ENCODE measurements around the gene COMMD4. TPM values are rescaled to one million over a fixed set of nuclear protein-coding genes. Genes with fewer than 3 reads are reported as not detected.
A peak's percentile ranks its signal among the peaks of the same experiment; 100 is the strongest.
"Not testable (repeated sequence)": the region's sequence is repeated elsewhere in the genome, so short reads cannot be mapped to it uniquely, and the experiment has no call there.

COMMD4 gene
- total RNA-seq, result 10 to 100 TPM; 17.9 to 37.5 (median 28.2) TPM

DNA sequence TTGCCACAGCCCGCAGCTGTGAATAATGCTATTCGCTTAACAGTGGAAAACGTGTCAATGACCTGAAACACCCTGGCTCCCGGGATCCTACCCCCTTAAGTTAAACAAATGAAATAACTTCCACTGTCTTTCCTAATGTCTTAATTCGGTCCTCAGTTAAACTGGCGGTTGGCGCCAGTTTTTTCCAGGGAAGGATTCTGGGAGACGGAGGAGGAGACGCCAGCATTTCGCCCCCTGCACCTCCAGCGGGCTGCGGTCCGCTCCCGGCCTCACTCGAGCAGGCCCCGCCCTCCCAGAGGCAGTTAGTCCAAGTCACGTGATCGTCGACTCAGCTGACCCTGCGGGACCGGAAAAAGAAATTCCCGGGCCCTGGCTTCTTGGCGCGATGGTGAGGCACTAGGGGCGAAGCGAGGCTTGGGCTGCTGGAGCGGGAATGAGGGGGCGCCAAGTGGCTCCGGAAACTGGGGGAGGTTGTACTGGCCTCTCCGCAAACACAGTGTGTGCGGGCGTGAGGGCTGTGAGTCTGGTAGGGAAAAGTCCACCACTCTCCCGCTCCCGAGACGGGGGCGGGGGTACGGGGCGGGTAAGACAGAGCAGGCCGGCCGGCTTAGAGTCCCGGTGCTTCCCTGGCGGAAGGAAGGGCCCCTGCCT lies at the start of gene COMMD4:
COMMD4 (plus strand) TSS at position 359 of the 651 bp plus-strand sequence; CDS start at position 386, 27 bp downstream.
- in situ Hi-C loops (cut with MboI; ENCODE audit: low sequenced_read_pairs in 4 of 4) (no loop called here), intact Hi-C loops (cut with DNase I; ENCODE audit: low total_unique reads) (loop anchor here (1.0 kb wide), 3 partner anchors 12 to 313 kb away; partner anchors contain the start of genes MAN2C1 and PPCDC)
- no peaks in the 10 kb centered on the region for H3K9me3 ChIP-seq
- no peaks in the 10 kb centered on the region for H3K36me3 ChIP-seq
- peak within 1 kb of the TSS; percentile 59 to 81 (median 72) for H3K27ac ChIP-seq
- no peaks in the 10 kb centered on the region for H3K27me3 ChIP-seq
- H3K4me3 ChIP-seq, result peak within 1 kb of the TSS; percentile 74 to 89 (median 86)
- H3K4me1 ChIP-seq, result peaks cover 13 to 18% of the 10 kb centered on the region in 2 donors
- ATAC-seq, result peak; percentile 93 to 97
- peak; percentile 92 to 95 for DNase-seq
- TF ChIP-seq POLR2A (IDR thresholded peaks at IDR 0.05), result no peak
- TF ChIP-seq, protein P1, sequence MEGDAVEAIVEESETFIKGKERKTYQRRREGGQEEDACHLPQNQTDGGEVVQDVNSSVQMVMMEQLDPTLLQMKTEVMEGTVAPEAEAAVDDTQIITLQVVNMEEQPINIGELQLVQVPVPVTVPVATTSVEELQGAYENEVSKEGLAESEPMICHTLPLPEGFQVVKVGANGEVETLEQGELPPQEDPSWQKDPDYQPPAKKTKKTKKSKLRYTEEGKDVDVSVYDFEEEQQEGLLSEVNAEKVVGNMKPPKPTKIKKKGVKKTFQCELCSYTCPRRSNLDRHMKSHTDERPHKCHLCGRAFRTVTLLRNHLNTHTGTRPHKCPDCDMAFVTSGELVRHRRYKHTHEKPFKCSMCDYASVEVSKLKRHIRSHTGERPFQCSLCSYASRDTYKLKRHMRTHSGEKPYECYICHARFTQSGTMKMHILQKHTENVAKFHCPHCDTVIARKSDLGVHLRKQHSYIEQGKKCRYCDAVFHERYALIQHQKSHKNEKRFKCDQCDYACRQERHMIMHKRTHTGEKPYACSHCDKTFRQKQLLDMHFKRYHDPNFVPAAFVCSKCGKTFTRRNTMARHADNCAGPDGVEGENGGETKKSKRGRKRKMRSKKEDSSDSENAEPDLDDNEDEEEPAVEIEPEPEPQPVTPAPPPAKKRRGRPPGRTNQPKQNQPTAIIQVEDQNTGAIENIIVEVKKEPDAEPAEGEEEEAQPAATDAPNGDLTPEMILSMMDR (IDR thresholded peaks at IDR 0.05 in 4 of 5, conservative IDR thresholded peaks at IDR 0.05 in 1 of 5), result peak in 1 of 5 experiments; percentile 41

- H3K27ac ChIP-seq; H3K27me3 ChIP-seq; DNase-seq; in situ Hi-C loops (cut with MboI; ENCODE audit: low sequenced_read_pairs in 4 of 4); H3K4me1 ChIP-seq; H3K9me3 ChIP-seq; ATAC-seq; H3K4me3 ChIP-seq; H3K36me3 ChIP-seq; intact Hi-C loops (cut with DNase I; ENCODE audit: low total_unique reads): not testable (repeated sequence)
Measured at GRCh38 chr15:75293660-75294059, 42.2 kb upstream of the COMMD4 start.

DNA sequence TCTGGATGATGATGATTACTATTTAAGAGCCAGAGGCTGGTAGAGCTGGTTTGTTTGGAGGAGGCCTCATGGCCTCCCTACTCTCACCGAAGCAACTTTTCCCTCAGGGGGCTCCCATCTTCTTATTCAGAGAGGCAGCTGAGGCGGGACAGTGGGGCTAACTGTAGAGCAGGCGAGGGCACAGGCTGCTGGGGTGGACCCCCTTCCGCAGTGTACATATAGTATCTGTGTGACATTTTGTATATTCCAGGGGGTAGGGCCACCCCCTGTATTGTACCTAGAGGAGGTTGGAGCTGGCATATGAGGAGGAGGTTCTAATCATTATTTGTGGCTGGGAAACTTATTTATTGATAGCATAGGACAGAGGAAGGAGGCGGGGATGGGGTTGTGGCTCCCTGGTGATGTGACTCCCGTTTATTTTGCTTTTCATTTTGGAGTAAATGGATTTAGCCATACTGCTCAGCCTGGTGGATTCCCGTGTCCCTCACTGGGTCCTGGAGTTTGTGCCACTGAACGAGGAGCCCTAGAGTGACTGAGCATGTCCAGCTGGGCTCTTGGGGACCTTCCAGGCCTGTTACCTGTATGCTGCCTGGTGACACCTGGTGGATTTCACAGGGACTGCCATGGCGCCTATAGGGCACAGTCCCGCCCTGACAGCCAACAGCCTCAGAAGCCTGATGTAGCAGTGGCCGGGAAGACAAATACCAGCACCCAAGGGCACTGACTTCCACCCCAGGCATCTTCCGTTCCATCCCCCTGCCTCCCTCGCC lies 37.1 kb upstream of the COMMD4 start:
- intact Hi-C loops (cut with DNase I; ENCODE audit: low total_unique reads); DNase-seq: not testable (repeated sequence)

DNA sequence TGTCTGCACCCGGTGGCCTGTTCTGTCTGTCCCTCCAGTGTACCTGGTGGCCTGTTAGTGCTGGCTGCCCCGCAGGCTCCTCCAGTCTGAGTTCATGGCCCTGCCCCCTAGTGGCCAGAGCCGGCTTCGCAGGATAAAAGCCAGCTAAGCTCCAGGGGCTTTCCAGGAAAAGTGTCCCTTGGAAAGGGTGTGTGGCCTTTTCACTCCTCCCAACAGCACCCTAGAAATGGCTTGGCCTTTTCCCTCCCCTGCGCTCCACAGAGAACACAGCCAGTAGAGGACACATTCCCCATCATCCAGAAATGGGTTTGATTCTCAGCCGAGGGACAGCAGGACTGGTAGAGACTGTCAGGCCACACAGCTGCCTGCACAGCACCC lies 36.6 kb upstream of the COMMD4 start:
- H3K36me3 ChIP-seq; in situ Hi-C loops (cut with MboI; ENCODE audit: low sequenced_read_pairs in 4 of 4); ATAC-seq; H3K4me1 ChIP-seq; intact Hi-C loops (cut with DNase I; ENCODE audit: low total_unique reads); H3K4me3 ChIP-seq; H3K27ac ChIP-seq; H3K9me3 ChIP-seq; H3K27me3 ChIP-seq: not testable (repeated sequence)
- TF ChIP-seq, protein P1 (IDR thresholded peaks at IDR 0.05 in 4 of 5, conservative IDR thresholded peaks at IDR 0.05 in 1 of 5), result peak in 3 of 5 experiments; percentile 37 to 65 (median 44)
- peak in 1 of 2 donors; percentile 30 for DNase-seq

More for the DNA sequence above, 37.1 kb upstream of the COMMD4 start:
- H3K4me3 ChIP-seq; in situ Hi-C loops (cut with MboI; ENCODE audit: low sequenced_read_pairs in 4 of 4); H3K9me3 ChIP-seq; H3K27me3 ChIP-seq; H3K36me3 ChIP-seq; ATAC-seq; H3K4me1 ChIP-seq; H3K27ac ChIP-seq: not testable (repeated sequence)

- H3K4me3 ChIP-seq; H3K9me3 ChIP-seq; DNase-seq; H3K27me3 ChIP-seq; ATAC-seq; H3K27ac ChIP-seq; in situ Hi-C loops (cut with MboI; ENCODE audit: low sequenced_read_pairs in 4 of 4); H3K4me1 ChIP-seq; intact Hi-C loops (cut with DNase I; ENCODE audit: low total_unique reads); H3K36me3 ChIP-seq: not testable (repeated sequence)
Measured at GRCh38 chr15:75300026-75300425, 35.8 kb upstream of the COMMD4 start.

- H3K9me3 ChIP-seq, result no peaks in the 10 kb centered on the region
- in situ Hi-C loops (cut with MboI; ENCODE audit: low sequenced_read_pairs in 4 of 4), result no loop called here
- no peak for ATAC-seq
- no peak for DNase-seq
- H3K36me3 ChIP-seq, result no peaks in the 10 kb centered on the region
- no peak overlapping the region for H3K4me3 ChIP-seq
- intact Hi-C loops (cut with DNase I; ENCODE audit: low total_unique reads), result no loop called here
- H3K27me3 ChIP-seq, result peaks cover 0 to 13% (median 12%) of the 10 kb centered on the region in 3 donors
- no peak for TF ChIP-seq POLR2A (IDR thresholded peaks at IDR 0.05)
- TF ChIP-seq, protein P1 (IDR thresholded peaks at IDR 0.05 in 4 of 5, conservative IDR thresholded peaks at IDR 0.05 in 1 of 5), result no peak
- no peak overlapping the region for H3K27ac ChIP-seq
- H3K4me1 ChIP-seq, result no peaks in the 10 kb centered on the region
Measured at GRCh38 chr15:75302318-75302717, 33.5 kb upstream of the COMMD4 start.

DNA sequence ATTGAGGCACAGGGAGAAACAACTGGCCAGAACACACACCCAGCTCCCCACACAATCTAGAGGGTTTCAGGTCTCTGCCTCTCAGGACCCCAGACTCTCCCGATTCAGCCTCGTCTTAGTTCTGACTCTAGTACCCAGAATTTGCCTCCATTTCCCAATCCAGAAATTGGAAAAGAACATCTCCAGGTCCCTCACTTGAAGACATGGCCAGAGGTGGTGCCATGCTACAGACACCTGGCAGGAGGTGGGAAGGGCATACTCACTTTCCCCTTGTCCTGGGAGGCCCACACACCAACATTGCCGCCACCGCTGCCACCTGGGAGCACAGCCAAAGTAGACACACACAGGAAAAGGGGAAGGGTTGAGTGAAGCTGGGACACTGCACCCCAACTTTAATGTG lies 33.1 kb upstream of the COMMD4 start:
- intact Hi-C loops (cut with DNase I; ENCODE audit: low total_unique reads), result not testable (repeated sequence)

More for the DNA sequence above, 33.1 kb upstream of the COMMD4 start:
- H3K9me3 ChIP-seq; H3K27ac ChIP-seq; H3K4me1 ChIP-seq; H3K4me3 ChIP-seq; DNase-seq; H3K36me3 ChIP-seq; in situ Hi-C loops (cut with MboI; ENCODE audit: low sequenced_read_pairs in 4 of 4); ATAC-seq: not testable (repeated sequence)
- H3K27me3 ChIP-seq, result peaks cover under 1 to 14% (median 12%) of the 10 kb centered on the region in 3 donors
